Pulmonary artery endothelial cell (primary cell): ENCODE data around the gene ATP1A3. TPM values are rescaled to one million over a fixed set of nuclear protein-coding genes. Genes with fewer than 3 reads are reported as not detected.
"Not testable (repeated sequence)": the region's sequence is repeated elsewhere in the genome, so short reads cannot be mapped to it uniquely, and the experiment has no call there.

Experiments
- DNase-seq: peaks from one replicate; pipeline ENCODE4 v3.0.0-alpha.2; 2011; ENCODE audit warnings: low read depth, low spot score
- total RNA-seq: library from RNA; depleted of rRNA; stranded (reverse); fragments of >200 nt; gene quantifications from 2 replicates; pipeline ENCODE4 v1.2.3, GENCODE V29; 2014

The ATP1A3 gene
- total RNA-seq, 1 donor from 2014 or later, result 0.07 TPM

DNA sequence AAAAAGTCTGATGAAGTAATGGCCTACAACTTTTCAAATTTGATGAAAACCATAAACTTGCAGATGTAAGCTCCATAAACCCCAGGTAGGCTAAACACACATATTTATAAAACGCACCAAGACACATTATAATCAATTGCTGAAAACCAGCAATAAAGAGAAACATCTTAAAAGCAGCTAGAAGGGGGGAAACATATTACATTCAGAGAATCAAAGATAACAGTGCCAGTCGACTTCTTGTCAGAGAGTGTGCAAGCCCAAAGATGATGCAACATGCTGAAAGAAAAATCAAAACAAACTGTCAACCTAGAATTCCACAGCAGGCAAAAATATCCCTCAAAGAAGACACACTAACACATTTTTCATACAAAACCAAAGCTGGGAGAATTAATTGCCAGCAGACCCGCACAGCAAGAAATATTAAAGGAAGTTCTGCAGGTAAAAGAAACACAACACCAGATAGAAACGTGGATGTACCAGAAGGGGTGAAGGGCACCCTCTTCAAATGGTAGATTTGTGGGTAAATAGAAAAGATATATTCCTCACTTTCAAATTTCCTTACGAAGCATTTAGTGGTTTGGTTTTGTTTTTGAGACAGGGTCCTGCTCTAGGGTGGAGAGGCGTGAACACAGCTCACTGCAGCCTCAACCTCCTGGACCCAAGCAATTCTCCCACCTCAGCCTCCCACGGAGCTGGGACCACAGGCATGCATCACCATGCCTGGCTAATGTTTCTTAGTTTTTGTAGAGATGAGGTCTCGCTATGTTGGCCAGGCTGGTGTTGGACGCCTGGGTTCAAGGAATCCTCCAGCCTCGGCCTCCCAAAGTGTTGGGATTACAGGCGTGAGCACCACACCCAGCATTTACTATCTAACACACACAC, 16.5 kb upstream of the ATP1A3 start:
- no peak for DNase-seq

DNA sequence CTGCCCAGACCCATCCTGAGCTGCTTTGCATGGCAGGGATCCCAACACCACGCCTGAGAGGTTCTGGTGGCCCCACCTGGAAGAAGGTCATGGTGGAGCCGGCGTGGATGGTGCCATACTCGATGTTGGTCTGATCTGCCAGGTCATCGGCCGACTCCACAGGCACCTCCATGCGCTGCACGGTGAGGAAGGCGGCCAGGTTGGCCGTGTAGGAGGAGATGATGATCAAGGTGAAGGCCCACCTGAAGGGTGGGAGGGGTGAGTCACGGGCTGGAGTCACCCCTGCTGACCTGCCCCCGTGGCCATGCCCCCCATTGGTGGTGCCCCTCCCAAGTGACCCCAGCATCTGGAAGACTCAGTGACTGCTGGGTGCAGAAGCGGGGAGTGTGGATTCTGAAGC, 12.5 kb upstream of the ATP1A3 start:
- no peak for DNase-seq

DNA sequence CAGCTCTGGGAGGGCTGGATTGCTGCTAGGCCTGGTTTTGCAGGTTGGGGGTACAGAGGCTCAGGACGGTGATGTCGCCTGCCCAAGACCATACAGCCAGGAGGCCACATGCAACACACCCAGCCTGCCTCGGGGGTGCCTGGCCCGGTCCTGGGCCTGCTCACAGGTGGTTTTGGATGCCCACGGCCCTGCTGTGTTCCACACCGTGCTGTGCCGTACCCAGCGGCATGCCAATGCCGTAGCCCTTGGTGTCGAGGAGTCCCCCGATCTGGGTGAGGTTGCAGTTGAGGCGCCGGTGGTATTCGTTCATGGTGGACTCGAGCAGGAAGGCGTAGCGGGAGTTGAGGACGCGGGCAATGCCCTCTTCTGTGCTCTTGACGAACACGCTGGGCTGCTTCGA, 11.5 kb upstream of the ATP1A3 start:
- DNase-seq, result no peak

DNA sequence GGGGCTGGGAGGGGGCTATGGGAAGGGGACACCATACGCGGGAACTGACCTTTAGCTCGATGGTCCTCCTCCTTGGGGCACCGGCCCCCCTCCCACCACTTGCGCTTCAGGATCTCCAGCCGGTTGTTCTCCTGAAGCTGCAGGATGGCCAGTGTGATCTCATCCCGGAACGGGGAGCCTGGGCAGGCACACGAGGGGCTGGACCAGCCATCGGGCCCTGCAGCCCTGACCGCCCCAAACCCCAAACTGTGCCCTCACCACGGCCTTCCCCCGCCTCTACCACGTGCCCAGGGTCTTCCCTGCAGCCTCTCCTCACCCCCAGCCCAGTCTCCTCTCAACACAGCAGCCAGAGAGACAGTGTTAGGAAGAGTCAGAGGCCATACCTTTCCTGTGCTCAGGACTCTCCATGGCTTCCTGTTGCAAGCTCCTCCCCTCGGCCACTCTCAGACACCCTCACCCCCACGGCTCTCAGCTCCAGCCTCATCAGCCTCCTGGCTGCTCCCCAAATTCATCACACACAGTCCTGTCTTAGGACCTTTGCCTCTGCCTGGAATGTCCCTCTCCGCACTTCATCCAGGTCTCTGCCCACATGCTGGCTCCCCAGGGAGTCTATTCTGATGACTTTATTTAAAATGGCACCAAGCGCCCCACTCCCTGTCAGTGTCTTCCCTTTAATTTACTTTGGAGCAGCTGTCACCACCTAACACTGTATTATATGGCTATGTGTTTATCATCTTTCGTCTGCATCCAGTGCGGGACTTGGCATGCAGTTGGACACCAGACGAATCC, 9.7 kb upstream of the ATP1A3 start:
- DNase-seq, result no peak

DNA sequence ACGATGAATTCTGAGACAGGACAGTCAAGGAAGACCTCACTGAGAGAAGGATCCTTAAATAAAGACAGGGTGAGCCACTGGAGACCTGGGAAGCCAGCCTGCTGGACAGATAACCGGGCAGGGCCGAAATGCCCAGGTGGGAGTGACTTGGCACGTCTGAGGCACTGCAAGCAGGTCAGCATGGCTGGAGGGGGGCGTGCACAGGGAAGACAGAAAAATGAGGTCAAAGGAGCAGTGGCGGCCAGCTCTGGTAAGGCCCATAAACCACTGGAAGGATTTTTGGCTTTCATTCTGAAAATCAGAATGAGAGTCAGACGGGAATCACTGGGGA, 5.8 kb upstream of the ATP1A3 start:
- DNase-seq, result no peak

DNA sequence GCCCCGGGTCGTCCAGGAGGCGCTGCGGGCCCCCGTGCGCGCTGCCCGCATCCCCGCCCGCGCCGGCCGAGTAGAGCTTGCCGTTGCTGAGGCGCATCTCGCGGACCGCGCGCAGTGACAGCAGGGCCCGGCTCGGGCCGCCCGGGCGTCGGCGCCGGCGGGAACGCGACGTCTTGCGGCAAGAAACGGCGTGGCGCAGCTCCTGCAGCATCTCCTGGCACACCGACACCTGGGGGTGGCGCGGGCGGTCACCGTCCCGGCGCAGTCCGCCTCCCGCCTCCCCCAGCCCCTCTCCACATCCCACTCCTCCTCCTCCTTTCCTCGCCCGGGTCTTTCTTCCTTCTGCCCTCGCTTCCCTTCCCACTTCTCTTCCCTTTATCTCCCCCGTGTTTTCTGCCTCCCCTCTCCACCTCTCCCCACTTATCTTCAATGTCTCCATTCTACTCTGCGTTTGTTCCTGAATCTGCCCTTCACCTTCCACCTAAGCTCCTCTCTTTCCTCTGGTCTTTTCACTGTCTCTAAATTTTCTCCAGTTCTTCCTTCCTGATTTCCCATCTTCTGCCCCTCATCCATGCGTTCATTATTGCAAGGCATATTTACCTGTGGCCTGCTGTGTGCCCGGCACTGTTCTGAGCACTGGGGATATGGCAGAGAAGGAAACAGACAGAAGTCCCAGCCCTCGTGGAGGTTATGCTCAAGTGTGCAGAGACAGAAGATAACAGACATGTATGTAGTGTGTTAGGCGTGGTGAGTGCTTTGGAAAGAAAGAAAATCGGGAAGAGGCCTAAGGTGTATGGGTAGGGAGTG, 5.2 kb upstream of the ATP1A3 start:
- no peak for DNase-seq

DNA sequence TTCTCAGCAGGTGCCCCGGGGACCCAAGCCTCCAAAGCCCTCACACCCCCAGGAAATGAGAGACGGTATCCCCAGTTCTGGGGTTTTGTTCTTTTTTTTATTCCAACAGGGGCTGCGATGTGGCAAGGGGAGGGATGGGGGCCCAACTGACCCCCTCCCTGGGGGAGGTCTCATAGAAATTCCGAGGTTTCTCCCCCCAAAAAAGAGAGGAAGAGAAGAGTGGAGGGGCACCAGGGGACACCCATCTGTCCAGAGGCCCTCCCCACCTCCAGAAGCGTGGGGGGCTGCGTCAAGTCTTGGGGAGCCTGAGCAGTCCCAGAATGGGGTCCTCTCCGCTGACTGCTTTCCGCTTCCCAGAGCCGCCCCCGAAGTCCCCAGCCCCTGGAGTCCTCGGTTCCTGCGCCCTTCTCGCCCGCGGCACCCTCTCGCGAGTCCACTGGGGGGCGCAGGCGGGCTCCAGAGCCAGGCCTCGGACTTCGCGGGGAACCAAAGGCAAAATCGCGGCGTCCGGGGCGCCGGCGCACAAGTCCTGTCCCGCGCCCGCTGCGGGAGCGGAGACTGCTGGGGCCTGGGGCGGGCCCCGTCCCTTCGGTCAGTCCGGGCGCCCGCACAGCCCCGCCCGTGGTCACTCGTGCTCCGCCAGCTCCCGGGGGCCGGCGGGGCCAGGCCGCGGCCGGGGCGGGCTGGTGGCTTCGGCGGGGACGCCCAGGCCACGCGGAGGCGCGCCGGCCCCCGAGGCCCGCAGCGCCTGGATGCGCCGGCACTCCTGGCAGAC, 4.4 kb upstream of the ATP1A3 start:
- DNase-seq, result no peak

DNA sequence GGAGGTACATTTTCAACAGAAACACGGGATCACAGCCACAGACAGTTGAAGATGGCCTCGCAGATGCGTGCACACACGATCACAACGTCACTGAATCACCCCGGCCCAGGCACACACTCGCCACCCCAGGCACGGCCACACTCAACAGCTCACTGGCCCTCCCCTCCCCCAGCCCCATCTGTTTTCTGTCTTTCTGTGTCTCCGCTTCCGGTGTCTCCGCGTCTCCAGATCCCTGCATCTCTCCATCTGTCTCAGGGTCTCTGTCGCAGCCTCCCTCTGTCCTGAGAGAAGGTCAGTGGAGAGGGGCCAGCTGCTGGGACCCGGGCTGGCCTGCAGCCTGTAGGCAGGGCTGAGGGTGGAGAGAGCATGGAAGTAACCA, 3.8 kb upstream of the ATP1A3 start:
- DNase-seq, result no peak

DNA sequence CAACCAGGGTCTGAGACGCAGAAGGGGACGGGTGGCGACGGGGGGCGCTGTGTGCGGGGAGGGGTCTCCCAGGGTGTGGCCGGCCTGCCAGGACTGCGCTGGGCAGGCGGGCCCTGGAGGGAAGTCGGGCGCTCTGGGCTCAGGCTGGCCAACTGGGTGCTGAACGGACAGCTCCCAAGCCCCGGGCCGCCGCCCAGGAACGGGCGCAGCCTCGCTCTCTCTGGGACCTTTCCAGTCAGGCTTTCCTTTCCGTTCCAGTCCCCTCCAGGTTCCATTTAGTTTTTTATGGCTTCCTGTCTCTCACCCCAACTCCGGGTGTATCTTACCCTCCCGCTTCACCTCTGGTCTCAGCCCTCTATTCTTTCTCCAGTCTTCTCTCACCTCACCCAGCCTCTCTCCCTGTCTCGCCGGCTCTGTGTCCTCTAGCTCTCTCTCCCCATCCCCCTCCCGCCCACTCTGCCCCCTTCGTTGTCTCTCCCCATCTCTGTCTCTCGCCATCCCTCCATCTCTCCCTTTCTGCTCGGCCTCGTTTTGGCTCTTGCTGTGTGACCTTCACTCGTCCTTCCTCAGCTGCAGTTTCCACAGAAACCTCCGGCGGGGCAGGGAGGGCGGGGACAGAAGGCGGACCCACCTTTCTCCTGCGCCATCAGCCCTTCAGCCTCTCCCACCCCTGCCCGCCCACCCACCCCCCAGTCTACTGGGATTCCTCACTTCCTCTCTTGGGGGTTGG, 3.3 kb upstream of the ATP1A3 start:
- DNase-seq, result no peak

DNA sequence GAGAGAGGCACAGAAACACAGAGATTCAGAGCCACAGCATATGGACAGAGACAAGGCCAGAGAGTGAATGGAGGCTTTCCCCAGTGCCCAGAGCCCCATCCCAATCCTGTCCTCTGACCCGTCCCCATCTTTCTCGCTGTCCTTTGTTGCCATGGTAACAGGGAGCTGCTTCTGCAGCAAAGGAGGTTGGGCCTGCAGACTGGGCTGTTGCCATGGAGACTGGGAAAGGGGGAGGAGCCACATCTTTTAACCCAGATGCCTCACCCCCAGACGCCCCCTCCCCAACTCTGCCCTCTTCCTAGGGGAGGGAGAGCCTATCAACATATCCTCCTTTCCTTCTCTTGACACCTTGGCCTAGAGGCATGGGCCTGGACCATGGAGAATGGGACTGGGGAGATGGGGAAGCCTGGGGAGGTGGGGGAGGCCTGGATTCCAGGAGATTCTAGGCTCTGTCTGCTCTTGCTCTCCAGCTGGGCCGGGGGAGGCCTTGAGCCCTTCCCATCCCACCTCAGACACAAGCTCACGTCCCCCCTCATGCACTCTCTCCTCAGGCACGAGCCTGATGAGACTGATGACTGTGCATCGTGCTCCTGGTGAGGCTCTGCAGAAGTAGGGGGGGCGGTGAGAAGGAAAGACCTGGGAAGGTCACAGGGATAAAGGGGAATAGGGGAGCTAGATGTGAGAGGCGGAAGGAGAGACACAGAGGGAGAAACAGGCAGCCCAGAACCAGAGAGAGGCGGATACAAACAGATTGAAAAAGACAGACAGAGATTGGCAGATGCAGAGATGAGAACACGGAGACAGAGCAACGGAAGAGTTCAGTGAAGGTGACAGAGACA, 2.1 kb upstream of the ATP1A3 start:
- no peak for DNase-seq

DNA sequence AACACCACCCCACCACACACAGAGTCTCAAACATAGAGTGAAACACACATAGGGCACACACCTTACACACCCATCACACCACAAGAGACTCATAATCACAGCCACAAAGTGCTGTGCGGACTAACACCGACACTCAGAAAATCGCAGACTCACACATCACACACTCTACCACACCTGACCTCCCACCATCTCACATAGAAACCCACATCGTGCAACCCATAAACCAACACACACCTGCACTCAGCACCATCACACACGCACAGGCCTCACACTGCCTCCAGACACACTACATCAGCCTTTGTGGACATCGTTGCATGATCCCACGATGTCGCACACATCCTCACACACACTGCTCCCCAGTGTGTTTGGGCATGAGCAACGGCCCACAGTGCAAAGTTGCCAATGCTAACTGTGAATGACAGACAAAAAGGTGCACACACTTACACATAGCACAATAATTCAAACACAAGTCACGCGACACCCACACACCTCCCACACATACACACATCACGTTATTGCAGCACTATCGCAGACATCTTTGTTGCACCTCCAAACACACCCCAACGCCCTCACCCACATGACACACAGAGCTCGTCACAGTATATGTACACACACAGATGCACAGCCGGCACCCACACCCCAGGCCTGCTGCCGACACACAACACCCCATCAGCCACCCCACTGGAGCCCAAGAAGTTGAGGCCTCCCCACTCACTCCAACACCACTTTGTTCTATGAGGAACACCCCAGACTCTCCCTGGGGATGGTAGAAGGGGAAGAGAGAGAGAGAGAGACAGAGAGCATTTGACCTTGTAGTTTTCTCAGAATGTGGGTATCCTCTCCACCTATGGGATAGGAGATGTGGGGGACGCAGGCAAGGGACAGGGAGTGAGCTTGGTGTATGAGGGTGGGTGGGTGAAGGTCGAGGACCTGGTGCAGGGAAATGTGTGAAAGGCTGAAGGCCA, 1.2 kb upstream of the ATP1A3 start:
- no peak for DNase-seq

DNA sequence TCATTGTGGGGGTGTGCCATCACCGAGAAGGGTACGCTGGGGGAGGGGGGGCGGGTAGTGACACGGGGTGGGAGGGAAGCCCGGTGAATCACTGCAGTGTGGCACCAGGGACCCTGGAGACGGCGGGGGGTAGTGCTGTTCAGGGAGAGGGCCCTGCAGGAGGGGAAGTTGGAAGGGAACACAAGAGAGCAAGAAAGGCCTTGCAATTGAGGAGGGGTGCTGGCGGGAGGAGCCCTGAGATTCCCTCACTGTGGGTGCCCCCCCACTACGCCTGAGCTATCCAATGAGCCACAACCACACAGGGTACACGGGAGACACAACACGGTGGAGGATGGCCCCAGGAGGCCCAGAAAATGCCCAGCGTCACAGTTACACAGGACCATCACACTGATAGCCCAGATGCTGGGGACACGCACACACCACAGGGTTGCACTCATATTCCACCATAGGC, 516 bp upstream of the ATP1A3 start:
- no peak for DNase-seq

DNA sequence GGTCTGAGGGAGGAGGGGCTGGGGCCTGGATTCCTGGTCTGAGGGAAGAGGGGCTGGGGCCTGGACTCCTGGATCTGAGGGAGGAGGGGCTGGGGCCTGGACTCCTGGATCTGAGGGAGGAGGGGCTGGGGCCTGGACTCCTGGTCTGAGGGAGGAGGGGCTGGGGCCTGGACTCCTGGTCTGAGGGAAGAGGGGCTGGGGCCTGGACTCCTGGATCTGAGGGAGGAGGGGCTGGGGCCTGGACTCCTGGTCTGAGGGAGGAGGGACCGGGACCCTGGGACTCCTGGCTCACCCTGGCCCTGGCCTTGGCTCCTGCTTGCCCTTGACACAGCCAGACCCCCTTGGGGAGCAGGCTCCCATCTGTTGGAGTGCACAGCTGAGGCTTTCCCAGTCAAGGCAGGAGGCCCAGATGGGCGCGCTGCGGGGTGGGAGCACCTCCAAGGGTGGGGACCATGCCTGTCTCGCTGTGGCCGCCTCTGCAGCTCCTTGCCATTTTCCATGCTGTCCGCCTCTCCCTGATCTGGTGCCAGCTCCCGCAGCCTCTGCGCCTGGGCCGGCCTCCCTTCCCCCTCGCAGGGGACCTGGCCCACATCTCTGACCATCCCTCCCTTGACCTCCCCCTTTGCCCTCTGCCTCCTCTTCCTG, 2.0 kb downstream of the ATP1A3 start:
- DNase-seq, result not testable (repeated sequence)

DNA sequence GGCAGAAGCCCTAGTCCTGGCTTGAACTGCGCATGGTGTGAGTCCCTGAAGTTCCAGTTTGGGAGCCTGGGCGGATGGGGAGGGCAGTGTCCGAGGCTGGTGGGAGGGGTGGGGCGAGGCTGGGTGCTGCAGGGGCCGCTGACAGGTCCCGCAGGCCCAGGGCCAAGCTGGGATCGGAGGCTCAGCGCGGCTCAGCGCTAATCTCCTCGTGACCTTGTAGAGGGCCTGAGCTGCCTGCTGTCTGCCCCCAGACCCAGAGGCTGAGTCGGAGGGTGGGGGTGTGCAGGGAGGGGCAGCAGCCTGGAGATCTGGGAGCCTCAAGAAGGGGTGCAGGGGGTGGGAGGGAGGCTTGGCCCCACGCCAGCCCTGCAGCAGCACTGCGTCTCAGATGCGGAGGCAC, 3.0 kb downstream of the ATP1A3 start:
- DNase-seq, result no peak

DNA sequence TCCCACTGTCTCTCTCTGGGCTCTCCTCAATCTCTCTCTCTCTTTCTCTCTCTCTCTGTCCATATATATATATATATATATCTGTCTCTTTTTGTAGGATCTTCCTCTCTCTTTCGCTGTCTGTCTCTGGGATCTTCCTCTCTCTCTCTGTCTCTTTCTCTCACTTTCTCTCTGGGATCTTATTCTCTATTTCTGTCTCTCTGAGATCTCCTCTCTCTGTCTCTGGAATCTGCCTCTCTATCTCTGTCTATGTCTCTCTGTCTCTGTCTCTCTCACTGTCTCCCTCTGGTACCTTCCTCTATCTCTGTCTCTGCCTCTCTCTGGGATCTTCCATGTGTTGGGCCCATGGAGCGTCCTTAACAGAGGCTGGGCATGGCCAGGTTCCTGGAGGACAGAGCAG, 3.4 kb downstream of the ATP1A3 start:
- no peak for DNase-seq

DNA sequence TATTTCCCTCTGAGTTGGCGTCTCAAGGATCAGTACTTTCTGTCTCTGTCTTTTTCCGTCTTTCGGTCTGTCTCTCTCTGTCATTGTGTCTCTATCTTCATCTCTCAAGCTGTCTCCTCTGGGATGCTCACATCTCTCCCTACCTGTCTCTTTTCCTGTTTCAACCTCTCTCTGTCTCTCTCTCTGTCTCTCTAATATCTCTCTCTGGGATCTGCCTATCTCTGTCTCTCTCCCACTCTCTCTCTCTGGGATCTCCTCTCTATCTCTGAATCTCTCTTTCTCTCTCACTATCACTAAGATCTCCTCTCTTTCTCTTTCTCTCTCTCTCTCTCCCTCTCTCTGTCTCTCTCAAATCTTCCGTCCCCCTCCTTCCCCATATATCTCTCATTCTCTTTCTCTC, 4.0 kb downstream of the ATP1A3 start:
- no peak for DNase-seq

DNA sequence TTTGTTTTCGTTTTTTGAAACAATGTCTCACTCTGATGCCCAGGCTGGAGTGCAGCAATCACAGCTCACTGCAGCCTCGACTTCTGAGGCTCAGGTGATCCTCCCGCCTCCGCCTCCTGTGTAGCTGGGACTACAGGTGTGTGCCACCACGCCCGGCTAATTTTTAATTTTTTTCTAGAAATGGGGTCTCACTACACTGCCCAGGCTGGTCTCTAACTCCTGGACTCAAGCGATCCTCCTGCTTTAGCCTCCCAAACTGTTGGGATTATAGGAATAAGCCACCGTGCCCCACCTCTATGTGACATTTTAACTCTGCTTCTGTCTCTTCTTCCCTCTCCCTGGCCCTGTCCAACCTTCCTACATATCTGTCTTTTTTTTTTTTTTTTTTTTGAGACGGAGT, 5.1 kb downstream of the ATP1A3 start:
- no peak for DNase-seq
